ENCODE results near the gene DNAJC7. TPM values are rescaled to one million over a fixed set of nuclear protein-coding genes. Genes with fewer than 3 reads are reported as not detected.

The DNAJC7 gene
- total RNA-seq, 1 experiment from 2014 or later = 130 TPM

- no peak for DNase-seq (ENCODE audit: unreplicated experiment)
- Mint-ChIP-seq H3K9me3 (ENCODE audit: unreplicated experiment) (no peaks in the 10 kb centered on the region), H3K36me3 (ENCODE audit: insufficient read depth, unreplicated experiment) (peaks cover 22% of the 10 kb centered on the region), H3K4me1 (ENCODE audit: insufficient read depth, unreplicated experiment) (peaks cover 6% of the 10 kb centered on the region), H3K4me3 (ENCODE audit: unreplicated experiment) (no peak overlapping the region), H3K27ac (ENCODE audit: low read depth, unreplicated experiment) (no peak overlapping the region), H3K27me3 (ENCODE audit: insufficient read depth, unreplicated experiment) (no peaks in the 10 kb centered on the region)
- ChIA-PET CTCF (interaction anchor here (0.7 to 7.0 kb wide), 5 partner anchors 10 to 218 kb away, joined by 3 to 40 read pairs (median 3); no protein-coding TSS in a partner anchor), POLR2A (interaction anchor here (3.7 kb wide), 1 partner anchor 11 kb away, joined by 10 read pairs; the partner anchor contains the start of gene DNAJC7)
- intact Hi-C loops (cut with micrococcal nuclease) = no loop called here
- TF ChIP-seq CTCF (IDR thresholded peaks at IDR 0.05; ENCODE audit: unreplicated experiment) = no peak
- no TSS peak for BruUV-seq (replicated peaks)
Observed at GRCh38 chr17:42027961-42028790, 10.9 kb upstream of the DNAJC7 start.

GRCh38 chr17:42027590-42027889 is 10.3 kb upstream of the DNAJC7 start:
- POLR2A ChIA-PET = interaction anchor here (3.7 kb wide), 1 partner anchor 11 kb away, joined by 10 read pairs; the partner anchor contains the start of gene DNAJC7
- H3K27me3 Mint-ChIP-seq (ENCODE audit: insufficient read depth, unreplicated experiment) = no peaks in the 10 kb centered on the region
- H3K4me3 Mint-ChIP-seq (ENCODE audit: unreplicated experiment) = no peak overlapping the region
- no peak for TF ChIP-seq CTCF (IDR thresholded peaks at IDR 0.05; ENCODE audit: unreplicated experiment)
- CTCF ChIA-PET = interaction anchor here (1.1 to 7.0 kb wide), 2 partner anchors 38 to 89 kb away, joined by 4 to 40 read pairs; no protein-coding TSS in a partner anchor
- H3K36me3 Mint-ChIP-seq (ENCODE audit: insufficient read depth, unreplicated experiment) = peaks cover 29% of the 10 kb centered on the region
- intact Hi-C loops (cut with micrococcal nuclease) = no loop called here
- no peaks in the 10 kb centered on the region for H3K9me3 Mint-ChIP-seq (ENCODE audit: unreplicated experiment)
- no peak overlapping the region for H3K27ac Mint-ChIP-seq (ENCODE audit: low read depth, unreplicated experiment)
- DNase-seq (ENCODE audit: unreplicated experiment) = no peak
- BruUV-seq (replicated peaks) = no TSS peak
- peaks cover 6% of the 10 kb centered on the region for H3K4me1 Mint-ChIP-seq (ENCODE audit: insufficient read depth, unreplicated experiment)

- no peak for TF ChIP-seq CTCF (IDR thresholded peaks at IDR 0.05; ENCODE audit: unreplicated experiment)
- no peak overlapping the region for H3K27ac Mint-ChIP-seq (ENCODE audit: low read depth, unreplicated experiment)
- no peak overlapping the region for H3K4me3 Mint-ChIP-seq (ENCODE audit: unreplicated experiment)
- DNase-seq (ENCODE audit: unreplicated experiment) = no peak
- no peaks in the 10 kb centered on the region for H3K27me3 Mint-ChIP-seq (ENCODE audit: insufficient read depth, unreplicated experiment)
- CTCF ChIA-PET = interaction anchor here (0.5 to 7.0 kb wide), 8 partner anchors 13 to 95 kb away, joined by 4 to 40 read pairs (median 11); partner anchors contain the start of gene DHX58
- POLR2A ChIA-PET = interaction anchor here (1.0 to 3.7 kb wide), 2 partner anchors 10 to 85 kb away, joined by 3 to 10 read pairs; partner anchors contain the start of gene DNAJC7
- H3K36me3 Mint-ChIP-seq (ENCODE audit: insufficient read depth, unreplicated experiment) = peaks cover 33% of the 10 kb centered on the region
- intact Hi-C loops (cut with micrococcal nuclease) = no loop called here
- H3K9me3 Mint-ChIP-seq (ENCODE audit: unreplicated experiment) = no peaks in the 10 kb centered on the region
- peaks cover 6% of the 10 kb centered on the region for H3K4me1 Mint-ChIP-seq (ENCODE audit: insufficient read depth, unreplicated experiment)
- BruUV-seq (replicated peaks) = no TSS peak
Observed at GRCh38 chr17:42026857-42027589, 9.8 kb upstream of the DNAJC7 start.

GRCh38 chr17:42025936-42026335 is 8.7 kb upstream of the DNAJC7 start:
- peaks cover 43% of the 10 kb centered on the region for H3K36me3 Mint-ChIP-seq (ENCODE audit: insufficient read depth, unreplicated experiment)
- ChIA-PET CTCF (interaction anchor here (0.6 to 7.0 kb wide), 14 partner anchors 10 to 650 kb away, joined by 3 to 40 read pairs (median 4); partner anchors contain the start of gene DHX58), POLR2A (interaction anchor here (0.9 to 3.7 kb wide), 4 partner anchors 9 to 1031 kb away, joined by 3 to 10 read pairs (median 6); partner anchors contain the start of genes DNAJC7 and KAT2A)
- DNase-seq (ENCODE audit: unreplicated experiment) = no peak
- H3K4me3 Mint-ChIP-seq (ENCODE audit: unreplicated experiment) = no peak overlapping the region
- no peaks in the 10 kb centered on the region for H3K27me3 Mint-ChIP-seq (ENCODE audit: insufficient read depth, unreplicated experiment)
- intact Hi-C loops (cut with micrococcal nuclease) = loop anchor here (1.0 kb wide), 3 partner anchors 63 to 90 kb away; no protein-coding TSS in a partner anchor
- H3K27ac Mint-ChIP-seq (ENCODE audit: low read depth, unreplicated experiment) = no peak overlapping the region
- H3K4me1 Mint-ChIP-seq (ENCODE audit: insufficient read depth, unreplicated experiment) = peaks cover 13% of the 10 kb centered on the region
- H3K9me3 Mint-ChIP-seq (ENCODE audit: unreplicated experiment) = no peaks in the 10 kb centered on the region
- TF ChIP-seq CTCF (IDR thresholded peaks at IDR 0.05; ENCODE audit: unreplicated experiment) = no peak
- no TSS peak for BruUV-seq (replicated peaks)
